IMR-90 (cell line): ENCODE data around the gene HRH3.

Source experiments
- CHD1 ChIP-seq: IDR thresholded peaks from 2 replicates; pipeline ENCODE4 v1.6.1; 2012; ENCODE audit warnings: low read depth, low read length, improper control_type of control experiment
- ELK1 ChIP-seq: fragments of 150-350 bp; IDR thresholded peaks from 2 replicates; pipeline ENCODE4 v1.6.1; 2016; ENCODE audit warnings: low read depth, mild to moderate bottlenecking, low read length, moderate library complexity, borderline replicate concordance
- FOS ChIP-seq: fragments of 150-350 bp; IDR thresholded peaks from 2 replicates; pipeline ENCODE4 v1.6.1; 2016; ENCODE audit warnings: low read depth, low read length
- MAFK ChIP-seq: IDR thresholded peaks from 2 replicates; pipeline ENCODE4 v1.6.1; 2012; ENCODE audit warnings: low read depth, low read length, improper control_type of control experiment
- MAZ ChIP-seq: IDR thresholded peaks from 2 replicates; pipeline ENCODE4 v1.6.1; 2012; ENCODE audit warnings: low read depth, mild to moderate bottlenecking, low read length, improper control_type of control experiment, moderate library complexity, borderline replicate concordance
- MXI1 ChIP-seq: IDR thresholded peaks from 2 replicates; pipeline ENCODE4 v1.6.1; 2012; ENCODE audit warnings: low read depth, mild to moderate bottlenecking, low read length, moderate library complexity, borderline replicate concordance
- POLR2A ChIP-seq: IDR thresholded peaks from 2 replicates; pipeline ENCODE4 v1.6.1; 2012; ENCODE audit warnings: mild to moderate bottlenecking, low read depth, low read length
- RAD21 ChIP-seq: IDR thresholded peaks from 2 replicates; pipeline ENCODE4 v1.6.1; 2012; ENCODE audit warnings: low read length, improper control_type of control experiment
- RCOR1 ChIP-seq: IDR thresholded peaks from 2 replicates; pipeline ENCODE4 v1.6.1; 2012; ENCODE audit warnings: mild to moderate bottlenecking, low read length, improper control_type of control experiment; ENCODE audit not compliant: insufficient replicate concordance
- SMC3 ChIP-seq: fragments of 150-350 bp; IDR thresholded peaks from 2 replicates; pipeline ENCODE4 v1.6.1; 2016; ENCODE audit warnings: low read depth, mild to moderate bottlenecking, antibody characterized with exemption, low read length, moderate library complexity
- TF ChIP-seq, protein P1 (sequence below): conservative IDR thresholded peaks from 2 replicates; pipeline ENCODE4 v1.5.1; 2012; ENCODE audit warnings: mild to moderate bottlenecking, low read depth, low read length, improper control_type of control experiment
- TF ChIP-seq, protein P2 (sequence below): fragments of 150-350 bp; IDR thresholded peaks from 2 replicates; pipeline ENCODE4 v1.6.1; 2017; ENCODE audit warnings: mild to moderate bottlenecking, antibody characterized with exemption, low read length, low read depth

- no peak for TF ChIP-seq POLR2A
- TF ChIP-seq, protein P1, sequence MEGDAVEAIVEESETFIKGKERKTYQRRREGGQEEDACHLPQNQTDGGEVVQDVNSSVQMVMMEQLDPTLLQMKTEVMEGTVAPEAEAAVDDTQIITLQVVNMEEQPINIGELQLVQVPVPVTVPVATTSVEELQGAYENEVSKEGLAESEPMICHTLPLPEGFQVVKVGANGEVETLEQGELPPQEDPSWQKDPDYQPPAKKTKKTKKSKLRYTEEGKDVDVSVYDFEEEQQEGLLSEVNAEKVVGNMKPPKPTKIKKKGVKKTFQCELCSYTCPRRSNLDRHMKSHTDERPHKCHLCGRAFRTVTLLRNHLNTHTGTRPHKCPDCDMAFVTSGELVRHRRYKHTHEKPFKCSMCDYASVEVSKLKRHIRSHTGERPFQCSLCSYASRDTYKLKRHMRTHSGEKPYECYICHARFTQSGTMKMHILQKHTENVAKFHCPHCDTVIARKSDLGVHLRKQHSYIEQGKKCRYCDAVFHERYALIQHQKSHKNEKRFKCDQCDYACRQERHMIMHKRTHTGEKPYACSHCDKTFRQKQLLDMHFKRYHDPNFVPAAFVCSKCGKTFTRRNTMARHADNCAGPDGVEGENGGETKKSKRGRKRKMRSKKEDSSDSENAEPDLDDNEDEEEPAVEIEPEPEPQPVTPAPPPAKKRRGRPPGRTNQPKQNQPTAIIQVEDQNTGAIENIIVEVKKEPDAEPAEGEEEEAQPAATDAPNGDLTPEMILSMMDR: no peak
- TF ChIP-seq, protein P2, sequence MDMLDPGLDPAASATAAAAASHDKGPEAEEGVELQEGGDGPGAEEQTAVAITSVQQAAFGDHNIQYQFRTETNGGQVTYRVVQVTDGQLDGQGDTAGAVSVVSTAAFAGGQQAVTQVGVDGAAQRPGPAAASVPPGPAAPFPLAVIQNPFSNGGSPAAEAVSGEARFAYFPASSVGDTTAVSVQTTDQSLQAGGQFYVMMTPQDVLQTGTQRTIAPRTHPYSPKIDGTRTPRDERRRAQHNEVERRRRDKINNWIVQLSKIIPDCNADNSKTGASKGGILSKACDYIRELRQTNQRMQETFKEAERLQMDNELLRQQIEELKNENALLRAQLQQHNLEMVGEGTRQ: no peak
- TF ChIP-seq RAD21: no peak
- TF ChIP-seq MXI1: no peak
- TF ChIP-seq FOS: no peak
- TF ChIP-seq MAFK: no peak
- no peak for TF ChIP-seq MAZ
- no peak for TF ChIP-seq RCOR1
- TF ChIP-seq SMC3: no peak
- no peak for TF ChIP-seq CHD1
- no peak for TF ChIP-seq ELK1
Measured at GRCh38 chr20:62202676-62203377, 17.3 kb downstream of the HRH3 start.
